Measurements from ENCODE around the gene EDNRA.
"Not testable (repeated sequence)": the region's sequence is repeated elsewhere in the genome, so short reads cannot be mapped to it uniquely, and the experiment has no call there.

EDNRA gene

DNA sequence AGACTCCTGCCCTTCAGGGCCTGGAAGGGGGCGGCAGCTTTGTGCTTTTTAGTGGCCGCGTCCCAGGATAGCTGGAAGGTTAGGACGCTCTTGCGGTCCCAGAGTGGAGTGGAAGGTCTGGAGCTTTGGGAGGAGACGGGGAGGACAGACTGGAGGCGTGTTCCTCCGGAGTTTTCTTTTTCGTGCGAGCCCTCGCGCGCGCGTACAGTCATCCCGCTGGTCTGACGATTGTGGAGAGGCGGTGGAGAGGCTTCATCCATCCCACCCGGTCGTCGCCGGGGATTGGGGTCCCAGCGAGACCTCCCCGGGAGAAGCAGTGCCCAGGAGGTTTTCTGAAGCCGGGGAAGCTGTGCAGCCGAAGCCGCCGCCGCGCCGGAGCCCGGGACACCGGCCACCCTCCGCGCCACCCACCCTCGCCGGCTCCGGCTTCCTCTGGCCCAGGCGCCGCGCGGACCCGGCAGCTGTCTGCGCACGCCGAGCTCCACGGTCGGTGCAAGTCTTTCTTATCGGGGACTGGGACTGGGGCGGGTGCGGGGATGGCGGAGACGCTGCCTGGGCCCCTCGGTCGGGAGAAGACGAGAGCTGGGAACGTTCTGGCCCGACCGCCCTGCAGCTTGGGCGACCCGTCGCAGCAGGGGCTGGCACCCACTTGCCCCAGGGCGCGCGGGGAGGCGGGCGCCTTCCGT, at the start of gene EDNRA:
Gene EDNRA (plus strand): TSS at position 207 of the 686 bp plus-strand sequence. CDS start 4,585 bp downstream, outside the sequence.
- no peak for DNase-seq (ENCODE audit: low spot score)
- TF ChIP-seq, protein P1, sequence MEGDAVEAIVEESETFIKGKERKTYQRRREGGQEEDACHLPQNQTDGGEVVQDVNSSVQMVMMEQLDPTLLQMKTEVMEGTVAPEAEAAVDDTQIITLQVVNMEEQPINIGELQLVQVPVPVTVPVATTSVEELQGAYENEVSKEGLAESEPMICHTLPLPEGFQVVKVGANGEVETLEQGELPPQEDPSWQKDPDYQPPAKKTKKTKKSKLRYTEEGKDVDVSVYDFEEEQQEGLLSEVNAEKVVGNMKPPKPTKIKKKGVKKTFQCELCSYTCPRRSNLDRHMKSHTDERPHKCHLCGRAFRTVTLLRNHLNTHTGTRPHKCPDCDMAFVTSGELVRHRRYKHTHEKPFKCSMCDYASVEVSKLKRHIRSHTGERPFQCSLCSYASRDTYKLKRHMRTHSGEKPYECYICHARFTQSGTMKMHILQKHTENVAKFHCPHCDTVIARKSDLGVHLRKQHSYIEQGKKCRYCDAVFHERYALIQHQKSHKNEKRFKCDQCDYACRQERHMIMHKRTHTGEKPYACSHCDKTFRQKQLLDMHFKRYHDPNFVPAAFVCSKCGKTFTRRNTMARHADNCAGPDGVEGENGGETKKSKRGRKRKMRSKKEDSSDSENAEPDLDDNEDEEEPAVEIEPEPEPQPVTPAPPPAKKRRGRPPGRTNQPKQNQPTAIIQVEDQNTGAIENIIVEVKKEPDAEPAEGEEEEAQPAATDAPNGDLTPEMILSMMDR (IDR thresholded peaks at IDR 0.05; ENCODE audit: extremely low read depth, insufficient read depth, missing control alignments), result no peak
- in situ Hi-C loops (cut with MboI; ENCODE audit: low pct_unique_long_range_greater_than_20kb, low sequenced_read_pairs, unreplicated experiment), result no loop called here

DNA sequence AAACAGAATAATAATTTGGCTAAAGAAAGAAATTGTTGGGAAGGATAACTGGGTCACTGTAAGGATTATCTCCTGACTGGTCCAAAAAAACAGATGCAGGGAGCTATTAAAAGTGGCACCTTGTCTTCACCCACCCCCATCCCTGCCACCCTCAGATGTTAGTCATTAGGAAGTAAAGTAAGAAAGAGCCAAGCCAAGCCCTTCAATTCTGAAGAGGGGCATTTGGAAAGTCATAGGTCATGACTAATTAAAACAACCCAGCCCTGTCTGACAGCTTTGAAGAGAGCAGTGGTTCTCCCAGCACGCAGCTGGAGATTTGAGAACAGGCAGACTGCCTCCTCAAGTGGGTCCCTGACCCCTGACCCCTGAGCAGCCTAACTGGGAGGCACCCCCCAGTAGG, 46.5 kb upstream of the EDNRA start:
- in situ Hi-C loops (cut with MboI; ENCODE audit: low pct_unique_long_range_greater_than_20kb, low sequenced_read_pairs, unreplicated experiment); DNase-seq (ENCODE audit: low spot score): not testable (repeated sequence)

DNA sequence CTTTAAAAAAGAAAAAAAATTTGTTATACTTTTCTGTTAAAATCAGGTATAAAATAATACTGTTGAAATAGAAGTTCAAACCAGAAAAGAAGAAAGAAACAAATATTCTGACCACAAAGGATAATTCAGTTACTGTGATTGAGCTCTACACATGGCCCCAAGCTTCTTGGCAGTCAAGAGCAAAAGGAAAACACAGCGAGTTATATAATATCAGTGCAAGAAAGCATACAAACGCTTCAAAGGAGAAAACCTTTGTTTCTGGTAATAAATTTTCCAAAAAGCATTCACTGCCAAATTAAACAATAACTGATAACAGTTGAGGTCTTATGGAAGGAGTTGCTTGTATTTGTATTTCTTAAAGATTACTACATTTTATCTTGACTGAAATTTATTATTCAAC, 40.5 kb upstream of the EDNRA start:
- TF ChIP-seq, protein P1 (IDR thresholded peaks at IDR 0.05; ENCODE audit: extremely low read depth, insufficient read depth, missing control alignments), result no peak
- in situ Hi-C loops (cut with MboI; ENCODE audit: low pct_unique_long_range_greater_than_20kb, low sequenced_read_pairs, unreplicated experiment), result no loop called here
- DNase-seq (ENCODE audit: low spot score), result no peak

DNA sequence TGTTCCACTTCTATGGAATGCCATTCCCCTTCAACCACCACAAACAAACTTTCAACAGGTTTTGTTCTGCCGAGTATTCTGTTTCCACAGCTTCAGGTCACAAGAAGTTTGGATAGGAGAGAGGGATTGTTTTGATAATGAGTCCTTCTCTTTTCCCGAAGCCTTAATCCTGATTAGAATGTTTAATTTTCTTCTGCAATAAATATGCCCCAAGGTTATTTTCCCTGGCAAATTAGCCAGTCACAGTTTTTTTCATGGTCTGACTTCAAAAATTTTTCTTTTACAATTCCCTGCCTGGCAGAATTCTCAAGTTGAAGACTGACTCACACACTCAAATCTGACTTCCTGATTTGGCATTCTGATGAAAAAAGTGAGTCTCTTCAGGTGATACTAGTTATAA, 33.1 kb upstream of the EDNRA start:
- no peak for DNase-seq (ENCODE audit: low spot score)
- in situ Hi-C loops (cut with MboI; ENCODE audit: low pct_unique_long_range_greater_than_20kb, low sequenced_read_pairs, unreplicated experiment), result no loop called here
- TF ChIP-seq, protein P1 (IDR thresholded peaks at IDR 0.05; ENCODE audit: extremely low read depth, insufficient read depth, missing control alignments), result no peak

DNA sequence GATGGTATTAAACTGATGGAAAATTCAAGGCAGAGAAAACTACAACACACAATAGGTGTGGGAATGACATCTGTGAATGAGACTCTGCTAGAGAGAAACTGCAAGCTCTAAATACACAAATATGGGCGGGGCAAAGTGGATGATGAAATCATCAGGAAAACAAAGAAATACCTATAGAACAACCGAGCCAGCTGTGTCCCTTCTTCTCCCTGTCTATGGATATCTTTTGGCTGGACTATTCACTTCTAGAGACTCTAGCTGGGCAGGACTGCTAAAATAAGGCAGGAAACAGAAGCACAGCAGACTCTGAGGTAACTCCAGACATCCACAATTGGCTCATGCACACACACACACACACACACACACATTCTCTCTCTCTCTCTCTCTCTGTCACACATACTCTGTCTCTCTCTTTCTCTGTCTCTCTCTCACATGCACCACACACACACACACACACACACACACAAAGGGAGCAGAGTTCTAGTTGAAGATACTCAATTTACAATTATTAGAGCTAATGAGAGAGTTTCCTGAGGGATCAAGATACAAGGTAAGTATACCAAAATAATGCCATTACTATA, 27.2 kb upstream of the EDNRA start:
- in situ Hi-C loops (cut with MboI; ENCODE audit: low pct_unique_long_range_greater_than_20kb, low sequenced_read_pairs, unreplicated experiment), result no loop called here
- no peak for DNase-seq (ENCODE audit: low spot score)
- TF ChIP-seq, protein P1 (IDR thresholded peaks at IDR 0.05; ENCODE audit: extremely low read depth, insufficient read depth, missing control alignments), result no peak

DNA sequence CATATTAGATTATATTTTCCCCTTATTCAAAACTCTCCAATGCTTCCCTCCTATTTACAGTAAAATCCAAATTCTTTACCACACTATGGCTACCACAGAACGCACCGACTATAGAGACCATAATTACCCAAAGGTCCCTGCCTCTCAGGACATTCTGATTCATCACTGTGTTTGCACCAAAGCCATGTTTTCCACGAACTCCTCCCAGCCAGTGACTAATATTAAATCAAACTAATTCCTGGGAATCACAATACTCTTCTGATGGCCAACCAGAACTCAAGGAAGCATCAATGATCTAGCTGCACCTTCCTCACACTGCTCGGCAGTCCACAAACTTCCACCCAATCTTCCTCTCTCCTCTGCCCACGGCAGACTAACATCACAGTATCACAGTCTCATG, 24.2 kb upstream of the EDNRA start:
- no peak for DNase-seq (ENCODE audit: low spot score)
- TF ChIP-seq, protein P1 (IDR thresholded peaks at IDR 0.05; ENCODE audit: extremely low read depth, insufficient read depth, missing control alignments), result no peak
- in situ Hi-C loops (cut with MboI; ENCODE audit: low pct_unique_long_range_greater_than_20kb, low sequenced_read_pairs, unreplicated experiment), result no loop called here

DNA sequence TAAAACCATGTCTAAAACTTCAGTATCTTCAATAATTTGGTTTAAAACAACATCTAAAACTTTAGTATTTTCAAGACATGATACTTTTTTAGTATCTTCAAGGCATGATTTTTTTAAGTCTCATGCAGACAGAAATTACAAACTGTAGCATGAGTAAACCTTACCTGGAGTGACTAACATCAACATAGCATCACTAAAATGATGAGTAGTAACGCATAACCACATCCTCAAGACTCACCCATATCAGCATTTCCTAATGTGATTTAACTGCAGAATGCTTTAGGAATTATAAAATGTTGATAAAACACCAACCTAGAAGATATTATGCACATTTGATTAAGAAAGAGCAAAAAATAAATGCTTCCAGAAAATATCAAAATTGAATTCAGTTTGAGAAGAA, 19.7 kb upstream of the EDNRA start:
- TF ChIP-seq, protein P1 (IDR thresholded peaks at IDR 0.05; ENCODE audit: extremely low read depth, insufficient read depth, missing control alignments), result no peak
- no peak for DNase-seq (ENCODE audit: low spot score)
- in situ Hi-C loops (cut with MboI; ENCODE audit: low pct_unique_long_range_greater_than_20kb, low sequenced_read_pairs, unreplicated experiment), result no loop called here
